PC-3 (cell line): ENCODE measurements around the gene COL19A1. TPM values are rescaled to one million over a fixed set of nuclear protein-coding genes. Genes with fewer than 3 reads are reported as not detected.

ENCODE experiments used
- ATAC-seq: fragments of 200-7000 bp; cut with Tn5 transposase; 2 replicates; pipeline ENCODE4 v1.9.1; 2020; ENCODE audit warnings: mild to moderate bottlenecking, moderate library complexity
- BruUV-seq: library from RNA; stranded (reverse); fragments of 400-500 nt; replicated peaks from 2 replicates; lab custom pipeline; 2021; lab: Mats Ljungman, UMichigan
- CTCF ChIA-PET: fragments of 300-600 bp; sonication (Branson Sonifier 250); formaldehyde crosslinking; loops from one replicate; lab custom pipeline; 2022; ENCODE audit warnings: antibody characterized with exemption; lab: Charles Lee
- POLR2A ChIA-PET: fragments of 300-600 bp; sonication (Branson Sonifier 250); formaldehyde crosslinking; loops from one replicate; lab custom pipeline; 2022; ENCODE audit warnings: antibody characterized with exemption; ENCODE audit not compliant: unreplicated experiment; lab: Charles Lee
- DNase-seq: peaks from one replicate; pipeline ENCODE4 v3.0.0-alpha.2; 2015
- H2AFZ ChIP-seq: fragments of 300-600 bp; sonication (generic); 2 replicates; pipeline ENCODE4 v1.6.0; 2016; ENCODE audit warnings: antibody characterized with exemption, low read length
- H3F3A ChIP-seq: fragments of 300-600 bp; sonication (generic); one replicate; pipeline ENCODE4 v1.6.0; 2017; ENCODE audit warnings: antibody characterized with exemption, low read length, control low read depth, mild to moderate bottlenecking; ENCODE audit not compliant: unreplicated experiment
- H3K27ac ChIP-seq: fragments of 300-600 bp; sonication (generic); 2 replicates; pipeline ENCODE4 v1.5.1; 2016; ENCODE audit warnings: mild to moderate bottlenecking, low read length
- H3K27me3 ChIP-seq: fragments of 300-600 bp; sonication (generic); 2 replicates; pipeline ENCODE4 v1.6.1; 2016; ENCODE audit warnings: low read length, mixed read lengths
- H3K36me3 ChIP-seq: fragments of 300-600 bp; sonication (generic); 2 replicates; pipeline ENCODE4 v1.6.1; 2016; ENCODE audit warnings: low read depth, mixed run types, low read length, mixed read lengths
- H3K4me1 ChIP-seq: fragments of 300-600 bp; sonication (generic); 2 replicates; pipeline ENCODE4 v1.5.1; 2016; ENCODE audit warnings: low read length; ENCODE audit not compliant: insufficient read depth
- H3K4me2 ChIP-seq: fragments of 300-600 bp; sonication (generic); 2 replicates; pipeline ENCODE4 v1.6.0; 2016; ENCODE audit warnings: low read length
- H3K4me3 ChIP-seq: fragments of 300-600 bp; sonication (generic); 2 replicates; pipeline ENCODE4 v1.5.1; 2016; ENCODE audit warnings: mild to moderate bottlenecking, low read length, mixed read lengths
- H3K79me2 ChIP-seq: fragments of 300-600 bp; sonication (generic); 2 replicates; pipeline ENCODE4 v1.6.1; 2017; ENCODE audit warnings: low read length, mixed read lengths
- H3K9ac ChIP-seq: fragments of 300-600 bp; sonication (generic); 2 replicates; pipeline ENCODE4 v1.6.0; 2016; ENCODE audit warnings: mild to moderate bottlenecking, low read length
- H3K9me2 ChIP-seq: fragments of 300-600 bp; sonication (generic); replicated peaks from 2 replicates; pipeline ENCODE4 v1.6.1; 2016; ENCODE audit warnings: mixed run types, low read length, mixed read lengths
- H3K9me3 ChIP-seq: fragments of 300-600 bp; sonication (generic); 2 replicates; pipeline ENCODE4 v1.6.1; 2016; ENCODE audit warnings: low read length, mixed read lengths
- H4K20me1 ChIP-seq: fragments of 300-600 bp; sonication (generic); 2 replicates; pipeline ENCODE4 v1.6.1; 2016; ENCODE audit warnings: low read length, mixed read lengths
- CTCF ChIP-seq: fragments of 300-600 bp; sonication (generic); conservative IDR thresholded peaks from 2 replicates; pipeline ENCODE4 v1.5.1; 2017; ENCODE audit warnings: antibody characterized with exemption, low read depth, mild to moderate bottlenecking, low read length
- EZH2 ChIP-seq: fragments of 300-600 bp; sonication (generic); IDR thresholded peaks from one replicate; pipeline ENCODE4 v1.6.1; 2017; ENCODE audit warnings: antibody characterized with exemption, mild to moderate bottlenecking, low read length; ENCODE audit not compliant: unreplicated experiment
- EZH2phosphoT487 ChIP-seq: fragments of 300-600 bp; sonication (generic); IDR thresholded peaks from 2 replicates; pipeline ENCODE4 v1.6.1; 2018; ENCODE audit warnings: mild to moderate bottlenecking, antibody characterized with exemption, low read length, borderline replicate concordance
- intact Hi-C: fragments of 100-400 bp; cut with micrococcal nuclease; formaldehyde crosslinking; loops from 2 replicates; pipeline ENCODE4 v1.9.0; 2023
- total RNA-seq: library from RNA; depleted of rRNA; stranded (reverse); fragments of >200 nt; gene quantifications from 2 replicates; pipeline ENCODE4 v1.2.3, GENCODE V29; 2014

COL19A1 gene
- total RNA-seq, 1 experiment from 2014 or later: not detected

GRCh38 chr6:69881322-69882151, 15.2 kb downstream of the COL19A1 start:
- CTCF ChIA-PET: no interaction called here
- Histone ChIP-seq H3K36me3 (no peaks in the 10 kb centered on the region), H3K4me3 (no peak overlapping the region), H3K9me2 (no peaks in the 10 kb centered on the region), H3K4me1 (no peaks in the 10 kb centered on the region), H3K9me3 (no peaks in the 10 kb centered on the region), H3K79me2 (no peaks in the 10 kb centered on the region), H3K4me2 (no peak overlapping the region), H3K27me3 (no peaks in the 10 kb centered on the region; the same call in none of the 2 replicates), H3K9ac (no peak overlapping the region), H4K20me1 (no peaks in the 10 kb centered on the region), H3F3A (no peaks in the 10 kb centered on the region), H3K27ac (no peak overlapping the region), H2AFZ (no peak overlapping the region)
- BruUV-seq: no TSS peak
- no peak for DNase-seq
- TF ChIP-seq EZH2phosphoT487 (no peak), CTCF (no peak), EZH2 (no peak)
- intact Hi-C loops: no loop called here
- POLR2A ChIA-PET: no interaction called here
- no peak for ATAC-seq

- H2AFZ ChIP-seq: no peak overlapping the region
- no peaks in the 10 kb centered on the region for H3K36me3 ChIP-seq
- DNase-seq (no peak), ATAC-seq (no peak)
- BruUV-seq: no TSS peak
- H3K4me2 ChIP-seq: no peak overlapping the region
- no peaks in the 10 kb centered on the region for H3F3A ChIP-seq
- no peaks in the 10 kb centered on the region for H3K79me2 ChIP-seq
- H3K9me2 ChIP-seq: no peaks in the 10 kb centered on the region
- H4K20me1 ChIP-seq: no peaks in the 10 kb centered on the region
- H3K4me1 ChIP-seq: no peaks in the 10 kb centered on the region
- H3K4me3 ChIP-seq: no peak overlapping the region
- intact Hi-C loops: no loop called here
- ChIA-PET POLR2A (no interaction called here), CTCF (no interaction called here)
- H3K27ac ChIP-seq: no peak overlapping the region
- H3K9ac ChIP-seq: no peak overlapping the region
- no peaks in the 10 kb centered on the region; the same call in none of the 2 replicates for H3K27me3 ChIP-seq
- no peaks in the 10 kb centered on the region for H3K9me3 ChIP-seq
- no peak for TF ChIP-seq CTCF
- no peak for TF ChIP-seq EZH2
- TF ChIP-seq EZH2phosphoT487: no peak
Observed at GRCh38 chr6:69883551-69883950, 17.2 kb downstream of the COL19A1 start.

- Histone ChIP-seq H3K27me3 (no peaks in the 10 kb centered on the region; the same call in none of the 2 replicates), H4K20me1 (no peaks in the 10 kb centered on the region), H3K9me2 (no peaks in the 10 kb centered on the region), H2AFZ (no peak overlapping the region), H3K79me2 (no peaks in the 10 kb centered on the region), H3K9me3 (no peaks in the 10 kb centered on the region), H3K4me2 (no peak overlapping the region), H3K4me1 (no peaks in the 10 kb centered on the region), H3K9ac (no peak overlapping the region), H3K4me3 (no peak overlapping the region), H3K27ac (no peak overlapping the region), H3F3A (no peaks in the 10 kb centered on the region), H3K36me3 (no peaks in the 10 kb centered on the region)
- intact Hi-C loops: no loop called here
- ATAC-seq (no peak), DNase-seq (no peak)
- no TSS peak for BruUV-seq
- CTCF ChIA-PET: no interaction called here
- POLR2A ChIA-PET: no interaction called here
- TF ChIP-seq CTCF (no peak), EZH2 (no peak), EZH2phosphoT487 (no peak)
Observed at GRCh38 chr6:69884231-69884630, 17.9 kb downstream of the COL19A1 start.
